Suprapubic skin (tissue), 4 donors: Measurements from ENCODE around the gene PDGFB.

ENCODE experiments used
- EP300 ChIP-seq: sonication (generic); formaldehyde crosslinking; IDR thresholded peaks from one replicate; pipeline ENCODE4 v1.6.1; 2017; ENCODE audit warnings: antibody characterized with exemption
- POLR2A ChIP-seq, 2 donors: fragments of 450-650 bp; IDR thresholded peaks; one replicate each; pipeline ENCODE4 v1.6.1; 2017; ENCODE audit warnings: antibody characterized with exemption in 2 of 2, mild to moderate bottlenecking in 2 of 2, moderate library complexity in 2 of 2
- POLR2AphosphoS5 ChIP-seq, 3 donors: sonication (generic); formaldehyde crosslinking; IDR thresholded peaks; one replicate each; pipeline ENCODE4 v1.6.1; 2017; ENCODE audit warnings: antibody characterized with exemption in 3 of 3
- TF ChIP-seq, protein P1 (sequence below), 2 donors: fragments of 200-600 bp in 1 of 2; fragments of 450-650 bp in 1 of 2; sonication (generic) in 1 of 2; IDR thresholded peaks; one replicate each; pipeline ENCODE4 v1.5.1; 2016 to 2019; ENCODE audit warnings: antibody characterized with exemption in 2 of 2, mild to moderate bottlenecking in 1 of 2, moderate library complexity in 1 of 2

- no peak for TF ChIP-seq POLR2AphosphoS5 (IDR thresholded peaks at IDR 0.05)
- TF ChIP-seq POLR2A (IDR thresholded peaks at IDR 0.05): no peak
- TF ChIP-seq, protein P1, sequence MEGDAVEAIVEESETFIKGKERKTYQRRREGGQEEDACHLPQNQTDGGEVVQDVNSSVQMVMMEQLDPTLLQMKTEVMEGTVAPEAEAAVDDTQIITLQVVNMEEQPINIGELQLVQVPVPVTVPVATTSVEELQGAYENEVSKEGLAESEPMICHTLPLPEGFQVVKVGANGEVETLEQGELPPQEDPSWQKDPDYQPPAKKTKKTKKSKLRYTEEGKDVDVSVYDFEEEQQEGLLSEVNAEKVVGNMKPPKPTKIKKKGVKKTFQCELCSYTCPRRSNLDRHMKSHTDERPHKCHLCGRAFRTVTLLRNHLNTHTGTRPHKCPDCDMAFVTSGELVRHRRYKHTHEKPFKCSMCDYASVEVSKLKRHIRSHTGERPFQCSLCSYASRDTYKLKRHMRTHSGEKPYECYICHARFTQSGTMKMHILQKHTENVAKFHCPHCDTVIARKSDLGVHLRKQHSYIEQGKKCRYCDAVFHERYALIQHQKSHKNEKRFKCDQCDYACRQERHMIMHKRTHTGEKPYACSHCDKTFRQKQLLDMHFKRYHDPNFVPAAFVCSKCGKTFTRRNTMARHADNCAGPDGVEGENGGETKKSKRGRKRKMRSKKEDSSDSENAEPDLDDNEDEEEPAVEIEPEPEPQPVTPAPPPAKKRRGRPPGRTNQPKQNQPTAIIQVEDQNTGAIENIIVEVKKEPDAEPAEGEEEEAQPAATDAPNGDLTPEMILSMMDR (IDR thresholded peaks at IDR 0.05): no peak
- TF ChIP-seq EP300: no peak
Measured at GRCh38 chr22:39248254-39248653, 3.5 kb upstream of the PDGFB start.
